Right atrium auricular region (tissue), 2 donors: ENCODE measurements around the gene LRMDA. TPM values are rescaled to one million over a fixed set of nuclear protein-coding genes. Genes with fewer than 3 reads are reported as not detected.
A peak's percentile ranks its signal among the peaks of the same experiment; 100 is the strongest.

Experiments
- DNase-seq: peaks from one replicate; pipeline ENCODE4 v3.0.0-alpha.2; 2019; ENCODE audit warnings: low spot score
- H3K27ac ChIP-seq, 2 donors: fragments of 200-600 bp; sonication (generic); 1 replicate in 1 of 2; 2 replicates in 1 of 2; pipeline ENCODE4 v1.5.1; 2016 to 2019
- H3K27me3 ChIP-seq, 2 donors: fragments of 200-600 bp; sonication (generic); one replicate each; pipeline versions ENCODE4 v1.5.1 to v1.6.0; 2017 to 2019
- H3K36me3 ChIP-seq: fragments of 200-600 bp; sonication (generic); one replicate; pipeline ENCODE4 v1.5.1; 2016
- H3K4me1 ChIP-seq, 2 donors: fragments of 200-600 bp; sonication (generic); one replicate each; pipeline versions ENCODE4 v1.5.1 to v1.6.0; 2017 to 2019
- H3K4me3 ChIP-seq, 2 donors: fragments of 200-600 bp; sonication (generic); 1 replicate in 1 of 2; 2 replicates in 1 of 2; pipeline ENCODE4 v1.5.1; 2017 to 2019; ENCODE audit warnings: mild to moderate bottlenecking in 1 of 2, moderate library complexity in 1 of 2
- H3K9me3 ChIP-seq, 2 donors: fragments of 200-600 bp; sonication (generic); one replicate each; pipeline ENCODE4 v1.5.1; 2019
- total RNA-seq, 2 donors: library from RNA; depleted of rRNA; stranded (reverse); fragments of >200 nt; gene quantifications; one replicate each; pipeline ENCODE4 v1.1.0, GENCODE V29; 2016
- TF ChIP-seq, protein P1 (sequence below), 2 donors: fragments of 200-600 bp; sonication (generic); IDR thresholded peaks; one replicate each; pipeline ENCODE4 v1.5.1; 2019; ENCODE audit warnings: antibody characterized with exemption in 2 of 2

LRMDA gene
- total RNA-seq, 2 donors from 2014 or later, result 6.1 to 19.1 TPM

DNA sequence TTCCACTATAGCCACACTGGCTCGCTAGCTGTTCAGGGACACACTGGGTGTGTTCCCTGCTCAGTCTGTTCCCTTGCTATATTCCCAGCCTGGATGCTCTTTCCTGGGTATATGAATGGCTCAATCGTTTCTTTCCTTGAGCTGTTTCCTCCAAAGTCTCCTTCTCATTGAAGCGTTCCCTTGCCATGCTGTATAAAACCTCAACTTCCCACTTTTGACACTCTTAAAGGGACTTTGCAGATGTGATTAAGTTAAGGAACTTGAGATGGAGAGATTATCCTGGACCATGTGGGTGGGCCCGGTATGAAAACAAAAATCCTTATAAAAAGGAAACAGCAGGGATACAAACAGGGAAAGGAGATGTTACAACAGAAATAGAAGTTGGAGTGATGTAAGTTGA, 973.1 kb downstream of the LRMDA start:
- no peak for DNase-seq
- H3K36me3 ChIP-seq, result no peaks in the 10 kb centered on the region
- H3K27me3 ChIP-seq, result no peaks in the 10 kb centered on the region
- H3K4me3 ChIP-seq, result no peak overlapping the region
- peaks cover 0 to 6% of the 10 kb centered on the region in 2 donors for H3K9me3 ChIP-seq
- peaks cover 0 to 21% of the 10 kb centered on the region in 2 donors for H3K4me1 ChIP-seq
- TF ChIP-seq, protein P1, sequence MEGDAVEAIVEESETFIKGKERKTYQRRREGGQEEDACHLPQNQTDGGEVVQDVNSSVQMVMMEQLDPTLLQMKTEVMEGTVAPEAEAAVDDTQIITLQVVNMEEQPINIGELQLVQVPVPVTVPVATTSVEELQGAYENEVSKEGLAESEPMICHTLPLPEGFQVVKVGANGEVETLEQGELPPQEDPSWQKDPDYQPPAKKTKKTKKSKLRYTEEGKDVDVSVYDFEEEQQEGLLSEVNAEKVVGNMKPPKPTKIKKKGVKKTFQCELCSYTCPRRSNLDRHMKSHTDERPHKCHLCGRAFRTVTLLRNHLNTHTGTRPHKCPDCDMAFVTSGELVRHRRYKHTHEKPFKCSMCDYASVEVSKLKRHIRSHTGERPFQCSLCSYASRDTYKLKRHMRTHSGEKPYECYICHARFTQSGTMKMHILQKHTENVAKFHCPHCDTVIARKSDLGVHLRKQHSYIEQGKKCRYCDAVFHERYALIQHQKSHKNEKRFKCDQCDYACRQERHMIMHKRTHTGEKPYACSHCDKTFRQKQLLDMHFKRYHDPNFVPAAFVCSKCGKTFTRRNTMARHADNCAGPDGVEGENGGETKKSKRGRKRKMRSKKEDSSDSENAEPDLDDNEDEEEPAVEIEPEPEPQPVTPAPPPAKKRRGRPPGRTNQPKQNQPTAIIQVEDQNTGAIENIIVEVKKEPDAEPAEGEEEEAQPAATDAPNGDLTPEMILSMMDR (IDR thresholded peaks at IDR 0.05), result no peak
- peak overlapping the region in 1 of 2 donors; percentile 15 for H3K27ac ChIP-seq

DNA sequence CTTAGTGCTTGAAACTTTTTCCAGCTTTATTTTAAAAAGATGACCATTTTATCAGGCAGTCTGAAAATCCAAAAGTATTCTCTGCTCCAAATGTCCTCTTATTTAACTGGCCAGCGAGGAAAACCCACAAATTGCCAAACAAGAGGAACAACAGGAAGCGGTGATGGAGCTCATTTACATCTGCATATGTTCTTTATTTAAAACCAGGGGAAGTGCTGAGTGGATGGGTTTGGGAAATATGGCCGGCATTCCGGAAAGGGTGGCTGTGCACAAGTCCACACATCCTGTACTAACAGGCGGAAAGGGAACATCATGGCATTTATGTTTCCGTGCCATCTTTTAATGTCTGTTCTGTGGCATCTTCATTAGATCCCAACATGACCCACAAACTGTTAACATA, 974.5 kb downstream of the LRMDA start:
- H3K27ac ChIP-seq, result no peak overlapping the region
- peaks cover 0 to 6% of the 10 kb centered on the region in 2 donors for H3K9me3 ChIP-seq
- no peaks in the 10 kb centered on the region for H3K36me3 ChIP-seq
- H3K27me3 ChIP-seq, result no peaks in the 10 kb centered on the region
- peaks cover 0 to 24% of the 10 kb centered on the region in 2 donors for H3K4me1 ChIP-seq
- TF ChIP-seq, protein P1 (IDR thresholded peaks at IDR 0.05), result no peak
- no peak overlapping the region for H3K4me3 ChIP-seq
- DNase-seq, result no peak

DNA sequence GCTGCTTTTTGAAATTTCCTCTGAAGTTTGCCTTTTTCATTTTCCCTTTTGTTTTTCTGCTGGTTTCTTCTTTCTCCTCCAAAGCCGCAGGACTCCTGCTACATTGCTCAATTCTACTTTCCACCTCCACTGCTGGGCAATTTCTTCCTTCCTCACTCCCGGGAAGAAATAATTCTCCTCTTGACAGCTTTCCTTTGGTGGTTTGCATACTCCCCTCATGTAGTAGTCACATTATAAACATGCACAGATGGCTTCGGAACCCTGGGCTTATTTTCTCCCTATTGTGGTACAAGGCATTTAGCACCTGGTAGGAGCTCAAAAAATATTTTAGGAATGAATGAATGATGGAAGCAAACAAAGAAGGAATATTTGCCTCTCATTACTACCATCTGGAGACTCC, 977.2 kb downstream of the LRMDA start:
- H3K27me3 ChIP-seq, result no peaks in the 10 kb centered on the region
- no peak for DNase-seq
- H3K36me3 ChIP-seq, result no peaks in the 10 kb centered on the region
- peaks cover 0 to 6% of the 10 kb centered on the region in 2 donors for H3K9me3 ChIP-seq
- H3K4me3 ChIP-seq, result no peak overlapping the region
- H3K4me1 ChIP-seq, result peaks cover 0 to 22% of the 10 kb centered on the region in 2 donors
- peak overlapping the region in 1 of 2 donors; percentile 6 for H3K27ac ChIP-seq
- TF ChIP-seq, protein P1 (IDR thresholded peaks at IDR 0.05), result no peak

DNA sequence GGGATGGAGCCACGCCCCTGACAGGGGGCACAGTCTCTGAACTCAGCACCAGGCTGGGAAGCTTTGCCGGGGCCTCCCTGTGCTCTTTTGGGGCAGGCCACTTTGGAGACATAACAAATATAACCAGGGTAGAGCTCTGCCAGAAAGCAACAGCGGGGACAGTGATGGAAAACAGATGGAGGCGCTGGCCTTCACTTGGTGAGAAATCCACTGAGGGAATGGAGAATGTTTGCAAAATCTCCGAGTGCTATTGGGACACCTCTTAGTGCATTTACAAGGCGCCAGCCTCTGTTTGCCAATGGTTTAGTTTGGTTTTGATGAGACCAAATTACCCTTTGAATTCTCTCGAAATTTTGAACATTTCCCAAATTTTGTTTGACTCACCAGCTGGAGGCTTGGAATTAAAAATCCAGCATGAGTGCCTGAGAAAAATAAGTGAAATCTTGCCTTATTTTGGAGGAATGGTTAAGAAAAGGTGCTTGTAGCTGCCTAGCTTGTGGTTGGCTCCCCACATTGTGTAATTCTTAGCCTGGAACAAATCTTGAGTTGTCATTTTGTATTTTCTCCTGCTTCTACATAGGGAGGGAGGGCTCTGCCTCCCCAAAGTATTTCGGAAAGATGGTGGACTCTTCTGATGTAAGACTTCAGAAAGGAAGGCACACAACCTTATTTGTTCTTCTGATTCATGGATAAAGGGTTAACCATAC, 980.5 kb downstream of the LRMDA start:
- H3K36me3 ChIP-seq, result no peaks in the 10 kb centered on the region
- no peaks in the 10 kb centered on the region for H3K27me3 ChIP-seq
- peak overlapping the region in 1 of 2 donors; percentile 35 for H3K27ac ChIP-seq
- no peak overlapping the region for H3K4me3 ChIP-seq
- H3K4me1 ChIP-seq, result peaks cover 0 to 22% of the 10 kb centered on the region in 2 donors
- peak; percentile 87 for DNase-seq
- TF ChIP-seq, protein P1 (IDR thresholded peaks at IDR 0.05), result no peak
- H3K9me3 ChIP-seq, result no peaks in the 10 kb centered on the region

DNA sequence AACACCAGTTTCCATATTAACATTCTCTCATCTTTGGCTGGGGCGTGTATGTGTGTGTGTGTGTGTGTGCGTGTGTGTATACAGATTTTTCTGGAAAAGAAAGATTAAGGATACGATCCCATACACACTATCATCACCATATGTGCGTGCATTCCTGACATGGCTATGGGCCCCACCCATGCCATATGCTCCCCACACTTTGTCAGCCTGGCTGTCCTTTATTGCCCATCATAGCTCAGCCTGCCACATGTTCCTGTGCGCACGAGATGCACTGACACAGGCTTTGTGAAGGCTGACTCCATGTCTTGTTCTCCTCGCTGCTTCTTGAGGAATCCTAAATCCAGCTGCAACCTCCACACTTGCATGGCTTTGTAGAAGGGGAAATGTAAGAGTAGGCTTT, 984.1 kb downstream of the LRMDA start:
- no peak for DNase-seq
- H3K27ac ChIP-seq, result no peak overlapping the region

More for the DNA sequence above, 984.1 kb downstream of the LRMDA start:
- H3K4me3 ChIP-seq, result no peak overlapping the region
- H3K4me1 ChIP-seq, result peaks cover 0 to 4% of the 10 kb centered on the region in 2 donors
- TF ChIP-seq, protein P1 (IDR thresholded peaks at IDR 0.05), result no peak
- H3K27me3 ChIP-seq, result no peaks in the 10 kb centered on the region
- H3K36me3 ChIP-seq, result no peaks in the 10 kb centered on the region
- peaks cover 0 to 5% of the 10 kb centered on the region in 2 donors for H3K9me3 ChIP-seq
